Endodermal cell (in vitro differentiated cells): ENCODE data around the gene KRT3. TPM values are rescaled to one million over a fixed set of nuclear protein-coding genes. Genes with fewer than 3 reads are reported as not detected.
A peak's percentile ranks its signal among the peaks of the same experiment; 100 is the strongest.

ENCODE experiments used
- DNase-seq: peaks from one replicate; pipeline ENCODE4 v3.0.0-alpha.2; 2017
- H3K27ac ChIP-seq: 2 replicates; pipeline ENCODE4 v1.5.1; 2013; ENCODE audit warnings: mild to moderate bottlenecking, low read depth, low read length, moderate library complexity
- H3K27me3 ChIP-seq: 2 replicates; pipeline ENCODE4 v1.6.1; 2013; ENCODE audit warnings: mild to moderate bottlenecking, low read length, moderate library complexity; ENCODE audit not compliant: insufficient read depth, control insufficient read depth, poor library complexity, severe bottlenecking
- H3K36me3 ChIP-seq: 2 replicates; pipeline ENCODE4 v1.7.0; 2013; ENCODE audit warnings: mild to moderate bottlenecking, low read length, moderate library complexity; ENCODE audit not compliant: control insufficient read depth, insufficient read depth
- H3K4me1 ChIP-seq: one replicate; pipeline ENCODE4 v1.7.0; 2013; ENCODE audit warnings: low read length; ENCODE audit not compliant: control insufficient read depth, insufficient read depth
- H3K4me3 ChIP-seq: 2 replicates; pipeline ENCODE4 v1.5.1; 2013; ENCODE audit warnings: mild to moderate bottlenecking, low read length, moderate library complexity
- H3K9ac ChIP-seq: 2 replicates; pipeline ENCODE4 v1.6.1; 2013; ENCODE audit warnings: mild to moderate bottlenecking, low read length, moderate library complexity; ENCODE audit not compliant: poor library complexity, severe bottlenecking; ENCODE audit errors: extremely low read depth
- H3K9me3 ChIP-seq: 2 replicates; pipeline ENCODE4 v1.6.1; 2013; ENCODE audit warnings: mild to moderate bottlenecking, low read length, moderate library complexity; ENCODE audit not compliant: control insufficient read depth
- H3K27ac Mint-ChIP-seq: 2 replicates; pipeline ENCODE4 v1.8.0; 2020; ENCODE audit warnings: mixed read lengths
- H3K27me3 Mint-ChIP-seq: 2 replicates; pipeline ENCODE4 v1.8.0; 2021; ENCODE audit warnings: mild to moderate bottlenecking, mixed read lengths; ENCODE audit not compliant: insufficient read depth
- H3K36me3 Mint-ChIP-seq: 2 replicates; pipeline ENCODE4 v1.8.0; 2020; ENCODE audit warnings: low read depth, mixed read lengths
- H3K4me1 Mint-ChIP-seq: 2 replicates; pipeline ENCODE4 v1.8.0; 2020; ENCODE audit warnings: mixed read lengths
- H3K4me3 Mint-ChIP-seq: 2 replicates; pipeline ENCODE4 v1.8.0; 2020; ENCODE audit warnings: mild to moderate bottlenecking, moderate library complexity, mixed read lengths
- H3K9me3 Mint-ChIP-seq: 2 replicates; pipeline ENCODE4 v1.8.0; 2020; ENCODE audit warnings: mild to moderate bottlenecking, mixed read lengths
- CTCF ChIP-seq: fragments of 200-600 bp; sonication (generic); conservative IDR thresholded peaks from 2 replicates; pipeline ENCODE4 v1.5.0; 2021; ENCODE audit warnings: antibody characterized with exemption, mild to moderate bottlenecking
- WGBS, 2 experiments: methylation state at CpG; one replicate each; pipeline versions ENCODE4 v1.1.5 to v1.1.7; 2013; ENCODE audit warnings: missing lambda C conversion rate in 2 of 2, mixed read lengths in 1 of 2; ENCODE audit not compliant: insufficient coverage in 1 of 2, insufficient read length in 1 of 2; 5-methylcytosine and 5-hydroxymethylcytosine counted together
- total RNA-seq, 2 donors: library from RNA; stranded (reverse); fragmentation: NEBNext Ultra II Directional in 1 of 2; extraction: Animal tissue kit (Norgen Biotek cat#: 25700) in 1 of 2; gene quantifications; 2 replicates in 1 of 2; 3 replicates in 1 of 2; pipeline ENCODE4 v1.2.1, GENCODE V29; 2021

Gene KRT3
- total RNA-seq, 2 donors from 2014 or later: not detected

DNA sequence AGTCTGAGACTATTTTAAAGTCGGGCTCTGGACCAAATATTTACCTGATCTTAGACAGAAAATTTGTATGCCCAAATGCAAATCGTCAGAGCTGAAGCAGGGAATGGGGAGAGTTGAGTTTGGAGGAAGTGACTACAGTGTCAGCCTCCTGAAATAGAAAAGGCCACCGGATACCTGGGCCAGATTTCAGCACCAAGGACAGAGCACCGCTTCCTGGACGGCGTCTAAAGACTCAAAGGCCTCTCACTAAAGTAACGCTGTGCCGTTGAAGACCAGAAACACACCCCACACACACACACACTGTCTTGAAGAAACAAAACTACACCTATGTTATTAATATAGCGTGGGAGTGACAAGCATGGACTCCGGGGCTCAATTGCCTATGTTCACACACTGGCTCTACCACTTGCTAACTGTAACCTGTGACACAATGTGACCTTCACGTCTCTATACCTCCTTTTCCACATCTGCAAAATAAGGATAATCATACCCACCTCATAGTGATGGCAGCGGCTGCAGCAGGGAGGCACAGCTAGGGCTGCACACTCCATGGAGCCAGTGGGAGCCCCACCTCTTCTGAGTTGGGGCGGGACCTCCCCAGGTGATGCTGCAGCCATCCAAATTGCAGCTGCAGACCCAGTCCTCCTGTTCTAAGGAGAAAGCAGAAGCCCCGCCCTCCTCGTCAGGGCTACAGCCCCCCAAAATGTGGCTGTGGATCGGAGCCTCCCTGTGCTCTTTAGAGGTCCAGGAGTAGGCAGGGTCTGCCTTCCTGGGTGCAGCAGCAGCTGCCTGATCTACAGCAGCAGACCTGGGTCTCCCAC, 54.3 kb downstream of the KRT3 start:
- no peak for TF ChIP-seq CTCF
- peak; percentile 97 for DNase-seq
- Histone ChIP-seq H3K4me3 (no peak overlapping the region), H3K27ac (no peak overlapping the region), H3K9ac (no peak overlapping the region), H3K4me1 (no peaks in the 10 kb centered on the region), H3K9me3 (no peaks in the 10 kb centered on the region), H3K27me3 (peaks cover 58% of the 10 kb centered on the region), H3K36me3 (no peaks in the 10 kb centered on the region)
- WGBS, 2 experiments: 24 to 27% methylated on average over 16 of the region's 16 CpGs
- Mint-ChIP-seq H3K27ac (no peak overlapping the region), H3K9me3 (no peaks in the 10 kb centered on the region), H3K36me3 (no peaks in the 10 kb centered on the region), H3K27me3 (peaks cover 41% of the 10 kb centered on the region), H3K4me3 (no peak overlapping the region), H3K4me1 (no peaks in the 10 kb centered on the region)

DNA sequence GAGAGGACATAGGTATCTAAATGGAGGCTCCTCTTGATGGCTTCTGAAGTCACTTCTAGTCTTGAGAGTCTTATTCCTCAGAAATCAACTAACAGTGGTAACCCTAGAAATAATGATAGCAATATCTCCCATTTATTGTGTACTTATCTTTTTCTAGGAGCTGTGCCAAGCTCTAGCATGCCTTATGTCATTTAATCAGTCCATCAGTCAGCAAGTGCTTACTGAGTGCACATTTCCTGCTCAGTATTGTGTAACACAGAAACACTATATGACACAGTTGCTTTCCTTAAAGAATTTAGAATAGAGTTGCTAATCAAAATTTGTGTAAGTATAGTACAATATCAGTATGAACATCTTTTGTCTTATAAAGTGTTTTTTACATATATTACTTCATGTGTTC, 55.3 kb downstream of the KRT3 start:
- H3K27me3 Mint-ChIP-seq: peaks cover 43% of the 10 kb centered on the region
- DNase-seq: no peak
- H3K27ac ChIP-seq: no peak overlapping the region
- no peak overlapping the region for H3K9ac ChIP-seq
- H3K4me1 ChIP-seq: no peaks in the 10 kb centered on the region
- H3K9me3 ChIP-seq: no peaks in the 10 kb centered on the region
- H3K4me3 ChIP-seq: no peak overlapping the region
- no peaks in the 10 kb centered on the region for H3K36me3 ChIP-seq
- no peaks in the 10 kb centered on the region for H3K4me1 Mint-ChIP-seq
- H3K36me3 Mint-ChIP-seq: no peaks in the 10 kb centered on the region
- no peak overlapping the region for H3K27ac Mint-ChIP-seq
- TF ChIP-seq CTCF: no peak
- no peak overlapping the region for H3K4me3 Mint-ChIP-seq
- peaks cover 57% of the 10 kb centered on the region for H3K27me3 ChIP-seq
- no peaks in the 10 kb centered on the region for H3K9me3 Mint-ChIP-seq

DNA sequence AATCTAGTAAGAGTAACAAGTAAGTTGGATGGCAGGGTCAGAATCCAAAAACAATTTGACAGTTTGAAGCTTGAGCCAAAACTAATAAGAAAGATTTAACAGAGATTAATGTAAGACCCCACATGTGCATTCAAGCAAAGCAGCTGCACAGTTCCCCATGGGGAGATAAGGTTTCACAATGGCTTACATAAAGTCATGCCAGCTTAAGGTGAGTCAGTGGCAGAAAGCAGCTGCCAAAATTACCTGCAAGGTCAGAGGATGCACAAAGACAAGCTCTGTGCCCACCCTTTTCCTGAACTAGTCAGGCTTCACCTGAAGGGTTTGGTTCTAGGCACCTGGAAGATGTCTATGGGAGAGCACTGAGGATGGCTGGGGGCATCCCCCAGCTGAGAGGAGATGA, 56.0 kb downstream of the KRT3 start:
- H3K27me3 Mint-ChIP-seq: peaks cover 43% of the 10 kb centered on the region

More for the DNA sequence above, 56.0 kb downstream of the KRT3 start:
- H3K4me3 ChIP-seq: no peak overlapping the region
- no peak for DNase-seq
- Mint-ChIP-seq H3K36me3 (no peaks in the 10 kb centered on the region), H3K9me3 (no peaks in the 10 kb centered on the region), H3K27ac (no peak overlapping the region), H3K4me3 (no peak overlapping the region), H3K4me1 (no peaks in the 10 kb centered on the region)
- H3K27me3 ChIP-seq: peaks cover 57% of the 10 kb centered on the region
- H3K27ac ChIP-seq: no peak overlapping the region
- H3K9me3 ChIP-seq: no peaks in the 10 kb centered on the region
- no peaks in the 10 kb centered on the region for H3K4me1 ChIP-seq
- no peak for TF ChIP-seq CTCF
- H3K36me3 ChIP-seq: no peaks in the 10 kb centered on the region
- no peak overlapping the region for H3K9ac ChIP-seq

Other genes with a start within 250 kb of the KRT3 start
- gene KRT71, start 243.0 kb downstream of the KRT3 start, total RNA-seq: not detected
- gene KRT74, start 222.3 kb downstream of the KRT3 start, total RNA-seq: not detected
- not detected for gene KRT72, start 194.7 kb downstream of the KRT3 start, total RNA-seq
- not detected for gene KRT73, start 177.6 kb downstream of the KRT3 start, total RNA-seq
- not detected for gene KRT2, start 143.9 kb downstream of the KRT3 start, total RNA-seq
- gene KRT1, start 115.7 kb downstream of the KRT3 start, total RNA-seq: not detected
- gene KRT77, start 92.6 kb downstream of the KRT3 start, total RNA-seq: not detected
- gene KRT76, start 18.8 kb downstream of the KRT3 start, total RNA-seq: not detected
- gene KRT4, start 18.0 kb upstream of the KRT3 start, total RNA-seq: not detected
- not detected for gene KRT79, start 38.2 kb upstream of the KRT3 start, total RNA-seq
- not detected for gene KRT78, start 52.9 kb upstream of the KRT3 start, total RNA-seq
- 1,000 to 10,000 TPM; 1,663 to 1,920 TPM for gene KRT8, start 109.0 kb upstream of the KRT3 start, total RNA-seq
- gene KRT18, start 153.0 kb upstream of the KRT3 start, total RNA-seq: 1,000 to 10,000 TPM in 1 of 2 donors, 100 to 1,000 TPM in 1; 858 to 1,019 TPM
- 100 to 1,000 TPM; 596 to 655 TPM for gene EIF4B, start 210.3 kb upstream of the KRT3 start, total RNA-seq